Thymus (tissue), 11 donors: ENCODE measurements around the gene OR9Q1. TPM values are rescaled to one million over a fixed set of nuclear protein-coding genes. Genes with fewer than 3 reads are reported as not detected.

Source experiments
- DNase-seq, 9 donors: peaks; one replicate each; pipeline ENCODE4 v3.0.0-alpha.2; 2013; ENCODE audit warnings: low spot score in 9 of 9, low read depth in 6 of 9, missing footprints in 1 of 9
- H3K27ac ChIP-seq, 2 donors: one replicate each; pipeline ENCODE4 v1.5.1; 2013; ENCODE audit warnings: control low read depth in 1 of 2, low read depth in 1 of 2, low read length in 1 of 2, mild to moderate bottlenecking in 1 of 2, moderate library complexity in 1 of 2
- H3K27me3 ChIP-seq, 2 donors: one replicate each; pipeline ENCODE4 v1.5.1; 2013; ENCODE audit warnings: low read length in 1 of 2; ENCODE audit not compliant: control insufficient read depth in 2 of 2, insufficient read depth in 1 of 2
- H3K36me3 ChIP-seq, 2 donors: one replicate each; pipeline ENCODE4 v1.5.1; 2013; ENCODE audit warnings: low read length in 1 of 2, mild to moderate bottlenecking in 1 of 2, moderate library complexity in 1 of 2; ENCODE audit not compliant: control insufficient read depth in 2 of 2, insufficient read depth in 2 of 2
- H3K4me1 ChIP-seq, 2 donors: one replicate each; pipeline ENCODE4 v1.5.1; 2013; ENCODE audit warnings: low read length in 2 of 2; ENCODE audit not compliant: control insufficient read depth in 2 of 2, insufficient read depth in 2 of 2
- H3K4me3 ChIP-seq, 2 donors: one replicate each; pipeline ENCODE4 v1.5.1; 2013; ENCODE audit warnings: low read length in 2 of 2, control low read depth in 1 of 2, mild to moderate bottlenecking in 1 of 2
- H3K9me3 ChIP-seq, 2 donors: one replicate each; pipeline ENCODE4 v1.5.1; 2013; ENCODE audit warnings: low read length in 1 of 2, mild to moderate bottlenecking in 1 of 2; ENCODE audit not compliant: control insufficient read depth in 2 of 2, insufficient read depth in 1 of 2
- WGBS: extraction: QIAGEN DNeasy Blood & Tissue Kit; methylation state at CpG from one replicate; pipeline ENCODE4 v1.1.7; 2013; 5-methylcytosine and 5-hydroxymethylcytosine counted together
- polyA plus RNA-seq: library from polyadenylated mRNA; stranded (reverse); fragments of 200-250 nt; gene quantifications from one replicate; pipeline ENCODE4 v1.2.3, GENCODE V29; 2013
- total RNA-seq: library from RNA; stranded (reverse); fragments of 120-200 nt; gene quantifications from one replicate; pipeline ENCODE4 v1.2.4, GENCODE V29; 2013
- donor health status: healthy.

The OR9Q1 gene
- total and polyA plus RNA-seq, 2 donors = 0.05 TPM; not detected in 1

GRCh38 chr11:58024601-58025091 is 965 bp downstream of the OR9Q1 start:
- H3K27ac ChIP-seq = no peak overlapping the region
- no peaks in the 10 kb centered on the region for H3K27me3 ChIP-seq
- WGBS = 46% methylated on average over 8 of the region's 8 CpGs
- H3K9me3 ChIP-seq = no peaks in the 10 kb centered on the region
- no peaks in the 10 kb centered on the region for H3K36me3 ChIP-seq
- no peak overlapping the region for H3K4me3 ChIP-seq
- DNase-seq = no peak
- H3K4me1 ChIP-seq = no peaks in the 10 kb centered on the region

- Histone ChIP-seq H3K36me3 (no peaks in the 10 kb centered on the region), H3K9me3 (peaks cover 0 to 6% of the 10 kb centered on the region in 2 donors), H3K4me3 (no peak overlapping the region), H3K27me3 (no peaks in the 10 kb centered on the region), H3K4me1 (no peaks in the 10 kb centered on the region), H3K27ac (no peak overlapping the region)
- 74% methylated on average over 4 of the region's 4 CpGs for WGBS
- no peak for DNase-seq
These were observed 3.7 kb downstream of the OR9Q1 start for GRCh38 chr11:58027341-58027740.

DNA sequence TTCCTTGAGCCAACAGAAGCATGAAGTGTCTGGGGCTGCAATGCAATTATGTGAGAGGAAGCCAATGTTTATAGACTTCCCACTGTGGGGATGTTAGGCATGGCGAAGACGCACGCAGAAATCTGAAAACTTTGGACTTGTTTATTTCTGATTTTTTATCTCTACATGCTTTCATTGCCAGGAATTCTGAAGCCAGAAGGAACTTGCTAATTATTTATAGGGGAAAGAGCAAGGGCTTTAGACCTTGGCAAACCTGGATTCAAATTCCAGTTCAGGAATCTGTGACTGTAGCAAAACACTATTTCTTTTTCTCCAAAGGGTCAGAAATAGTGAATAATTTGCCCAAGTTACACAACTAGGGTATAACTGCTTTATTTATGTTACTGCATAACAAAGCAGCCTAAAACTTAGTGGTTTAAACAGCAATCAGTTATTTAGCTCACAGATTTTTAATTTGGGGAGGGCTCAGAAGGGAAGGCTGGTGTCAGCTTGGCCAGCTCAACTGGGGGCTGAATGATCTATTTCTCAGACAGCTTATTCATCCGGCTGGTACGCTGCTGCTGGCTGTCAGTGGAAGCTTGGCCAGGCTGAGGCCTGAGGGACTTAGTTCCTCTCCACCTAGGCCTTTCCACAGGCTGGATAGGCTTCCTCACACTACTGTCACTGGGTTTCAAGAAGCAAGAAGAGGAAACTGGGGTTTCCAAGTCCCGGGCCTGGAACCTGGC is 5.2 kb downstream of the OR9Q1 start:
- WGBS = 50% methylated on average over 6 of the region's 6 CpGs
- DNase-seq = peak in 1 of 9 donors; percentile 1
- no peaks in the 10 kb centered on the region for H3K36me3 ChIP-seq
- no peaks in the 10 kb centered on the region for H3K4me1 ChIP-seq
- no peak overlapping the region for H3K27ac ChIP-seq
- no peaks in the 10 kb centered on the region for H3K27me3 ChIP-seq
- peaks cover 0 to 6% of the 10 kb centered on the region in 2 donors for H3K9me3 ChIP-seq
- no peak overlapping the region for H3K4me3 ChIP-seq

- no peak for DNase-seq
- Histone ChIP-seq H3K4me3 (no peak within 1 kb of the TSS), H3K27me3 (no peaks in the 10 kb centered on the region), H3K4me1 (no peaks in the 10 kb centered on the region), H3K36me3 (no peaks in the 10 kb centered on the region), H3K9me3 (peaks cover 0 to 6% of the 10 kb centered on the region in 2 donors), H3K27ac (no peak within 1 kb of the TSS)
These were observed 7.0 kb downstream of the OR9Q1 start, which contains the start of gene OR6Q1 for GRCh38 chr11:58030653-58031052. Gene OR6Q1 (plus strand): TSS chr11:58030953. CDS start chr11:58030953, 0 bp downstream.

DNA sequence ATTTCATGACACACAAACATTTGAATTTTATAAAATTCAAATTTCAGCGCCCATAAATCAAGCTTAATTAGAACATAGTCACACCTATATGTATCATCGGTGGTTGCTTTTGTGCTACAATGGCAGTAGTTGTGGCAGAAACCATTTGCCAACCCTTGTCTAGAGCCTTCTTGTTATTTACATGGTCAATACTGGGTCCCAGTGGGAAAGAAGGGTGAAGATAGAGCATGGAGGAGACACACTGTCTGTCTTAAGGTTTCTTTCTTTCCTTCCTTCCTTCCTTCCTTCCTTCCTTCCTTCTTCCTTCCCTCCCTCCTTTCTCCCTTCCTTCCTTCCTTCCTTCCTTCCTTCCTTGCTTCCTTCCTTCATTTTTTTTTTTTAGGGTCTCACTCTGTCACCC is 10.8 kb downstream of the OR9Q1 start:
- H3K9me3 ChIP-seq = peaks cover 0 to 6% of the 10 kb centered on the region in 2 donors
- H3K36me3 ChIP-seq = no peaks in the 10 kb centered on the region
- H3K27ac ChIP-seq = no peak overlapping the region
- H3K4me1 ChIP-seq = no peaks in the 10 kb centered on the region
- H3K27me3 ChIP-seq = no peaks in the 10 kb centered on the region
- 90% methylated on average over 2 of the region's 2 CpGs for WGBS
- no peak overlapping the region for H3K4me3 ChIP-seq
- DNase-seq = no peak

DNA sequence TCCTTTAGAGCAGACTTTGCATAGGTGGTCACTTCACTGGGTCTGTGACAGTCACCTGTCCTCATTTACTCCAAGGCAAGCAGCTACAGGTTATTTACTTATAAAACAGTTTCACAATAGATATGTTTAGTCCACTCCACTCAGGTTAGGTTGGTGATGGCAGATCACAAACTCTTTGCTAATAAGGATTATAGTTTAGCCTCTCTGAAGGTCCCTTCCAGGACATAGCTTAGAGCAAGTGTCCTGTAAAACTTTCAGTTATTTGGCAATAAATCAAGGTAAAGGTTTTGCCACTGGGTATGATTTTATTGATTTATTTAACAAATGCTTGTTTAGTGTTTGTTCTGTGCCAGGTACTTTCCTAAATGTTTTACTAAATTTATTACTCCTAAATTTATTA is 15.9 kb downstream of the OR9Q1 start:
- H3K36me3 ChIP-seq = no peaks in the 10 kb centered on the region
- H3K4me1 ChIP-seq = no peaks in the 10 kb centered on the region
- no peak for DNase-seq
- no peak overlapping the region for H3K4me3 ChIP-seq
- H3K27me3 ChIP-seq = no peaks in the 10 kb centered on the region
- no peaks in the 10 kb centered on the region for H3K9me3 ChIP-seq
- H3K27ac ChIP-seq = no peak overlapping the region

GRCh38 chr11:58043379-58043778 is 19.7 kb downstream of the OR9Q1 start:
- Histone ChIP-seq H3K4me3 (no peak overlapping the region), H3K27ac (no peak overlapping the region), H3K9me3 (no peaks in the 10 kb centered on the region), H3K4me1 (no peaks in the 10 kb centered on the region), H3K27me3 (no peaks in the 10 kb centered on the region), H3K36me3 (no peaks in the 10 kb centered on the region)
- 95% methylated on average over 2 of the region's 2 CpGs for WGBS
- DNase-seq = no peak

DNA sequence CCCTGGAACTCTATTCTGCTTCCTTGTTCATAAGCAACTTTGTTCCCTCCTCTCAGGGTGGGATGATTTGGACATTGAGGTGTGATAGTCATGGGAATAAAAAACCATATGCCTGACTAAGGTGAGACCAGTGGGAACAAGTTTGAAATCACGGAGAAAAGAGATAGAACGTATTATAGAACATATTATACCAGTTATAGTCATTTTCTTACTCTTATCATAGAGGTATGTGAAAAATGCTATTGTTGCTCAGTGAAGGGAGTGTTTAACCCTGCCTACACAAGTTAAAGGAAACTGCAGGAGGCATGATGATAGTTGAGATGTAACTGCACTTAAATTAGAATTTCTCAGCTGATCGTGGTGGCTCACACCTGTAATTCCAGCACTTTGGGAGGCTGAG is 22.6 kb downstream of the OR9Q1 start:
- no peak for DNase-seq
- Histone ChIP-seq H3K4me3 (no peak overlapping the region), H3K36me3 (no peaks in the 10 kb centered on the region), H3K4me1 (no peaks in the 10 kb centered on the region), H3K27ac (no peak overlapping the region), H3K9me3 (no peaks in the 10 kb centered on the region), H3K27me3 (no peaks in the 10 kb centered on the region)
- 91% methylated on average over 3 of the region's 3 CpGs for WGBS

GRCh38 chr11:58047818-58048217 is 24.1 kb downstream of the OR9Q1 start:
- no peak overlapping the region for H3K4me3 ChIP-seq
- WGBS = 96% methylated on average over 3 of the region's 3 CpGs
- no peaks in the 10 kb centered on the region for H3K36me3 ChIP-seq
- no peaks in the 10 kb centered on the region for H3K27me3 ChIP-seq
- DNase-seq = no peak
- H3K9me3 ChIP-seq = no peaks in the 10 kb centered on the region
- no peak overlapping the region for H3K27ac ChIP-seq
- H3K4me1 ChIP-seq = no peaks in the 10 kb centered on the region
